Effector CD8-positive, alpha-beta T cell (primary cell): ENCODE measurements around the gene GIT2.
"Not testable (repeated sequence)": the region's sequence is repeated elsewhere in the genome, so short reads cannot be mapped to it uniquely, and the experiment has no call there.

Experiments
- DNase-seq: peaks from one replicate; lab custom pipeline; 2025; lab: John Stamatoyannopoulos, UW

Gene GIT2

GRCh38 chr12:109946913-109947312 lies 49.3 kb downstream of the GIT2 start:
- no peak for DNase-seq

DNA sequence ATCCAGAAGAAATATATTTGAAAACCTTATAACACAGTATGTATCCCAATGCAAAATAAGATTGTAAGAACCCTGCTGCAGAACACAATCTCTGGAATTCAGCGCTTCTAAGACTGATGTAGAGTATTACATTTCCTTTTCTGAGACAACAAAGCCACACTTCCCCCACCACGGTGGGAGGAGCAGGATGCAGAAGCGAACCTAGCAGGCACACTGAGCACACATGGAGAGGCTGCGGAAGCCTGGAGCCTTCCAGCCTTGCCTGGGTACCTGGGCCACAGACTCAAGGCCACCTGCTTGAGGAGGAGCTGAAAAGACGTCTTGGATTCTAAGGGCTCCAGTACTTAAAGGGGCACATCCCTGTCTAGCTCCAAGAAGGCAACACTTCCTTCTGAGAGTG lies 49.7 kb downstream of the GIT2 start:
- no peak for DNase-seq

- no peak for DNase-seq
These were observed 51.4 kb downstream of the GIT2 start for GRCh38 chr12:109944561-109945359.

GRCh38 chr12:109943811-109944210 lies 52.4 kb downstream of the GIT2 start:
- no peak for DNase-seq

DNA sequence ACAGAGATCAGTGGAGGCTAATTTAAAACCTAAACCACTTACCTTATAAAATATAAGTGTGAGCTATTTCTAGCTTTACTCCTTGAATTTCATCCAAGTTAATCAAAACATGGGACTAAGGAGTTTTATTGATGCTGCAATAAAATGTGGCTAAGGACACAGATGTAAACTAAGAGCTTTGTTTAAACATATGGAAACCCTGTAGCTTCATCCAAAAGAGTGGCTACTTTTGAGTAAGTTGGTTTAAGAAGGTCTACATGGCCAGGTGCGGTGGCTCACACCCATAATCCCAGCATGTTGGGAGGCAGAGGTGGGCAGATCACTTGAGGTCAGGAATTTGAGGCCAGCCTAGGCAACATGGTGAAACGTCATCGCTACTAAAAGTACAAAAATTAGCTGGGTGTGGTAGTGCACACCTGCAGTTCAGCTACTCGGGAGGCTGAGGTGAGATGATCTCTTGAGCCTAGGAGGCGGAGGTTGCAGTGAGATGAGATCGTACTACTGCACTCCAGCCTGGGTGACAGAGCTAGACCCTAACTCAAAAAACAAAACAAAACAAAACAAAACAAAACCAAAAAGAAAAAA lies 55.7 kb downstream of the GIT2 start:
- DNase-seq = no peak

GRCh38 chr12:109939504-109939903 lies 56.7 kb downstream of the GIT2 start:
- DNase-seq = no peak

- DNase-seq = no peak
These were observed 57.2 kb downstream of the GIT2 start for GRCh38 chr12:109938947-109939346.

GRCh38 chr12:109937371-109937770 lies 58.8 kb downstream of the GIT2 start:
- no peak for DNase-seq

- no peak for DNase-seq
These were observed 62.1 kb downstream of the GIT2 start for GRCh38 chr12:109934026-109934425.

DNA sequence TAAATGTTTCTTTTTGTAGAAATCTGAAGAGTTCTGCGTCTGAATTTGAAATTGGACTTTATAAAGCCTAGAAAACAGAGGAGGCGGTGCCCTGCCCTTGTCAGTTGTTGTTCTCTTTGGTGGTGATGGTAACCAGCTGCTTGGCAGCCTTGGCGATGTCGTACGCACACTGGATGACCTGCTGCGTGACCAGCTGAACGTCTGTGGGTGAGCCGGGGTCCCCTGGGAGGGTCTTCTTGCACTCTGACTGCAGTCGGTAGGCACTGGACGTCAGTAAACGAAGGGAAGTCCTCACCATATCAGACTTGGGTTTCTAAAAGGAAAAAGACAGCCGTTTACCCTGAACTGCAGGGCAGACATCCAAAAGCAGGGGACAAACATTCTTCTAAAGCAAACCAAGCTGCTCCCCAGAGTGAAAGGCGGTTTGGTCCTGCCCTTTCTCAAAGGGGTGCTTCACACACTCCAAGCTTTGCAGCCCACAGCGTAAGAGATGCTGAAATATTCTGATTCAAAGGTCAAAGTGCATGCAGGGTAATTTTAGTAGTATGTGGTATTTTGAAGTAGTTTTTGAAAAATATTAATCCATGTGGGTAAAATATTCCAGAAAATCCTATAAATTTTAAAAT lies 63.2 kb downstream of the GIT2 start:
- DNase-seq = no peak

GRCh38 chr12:109931143-109931542 lies 65.0 kb downstream of the GIT2 start:
- DNase-seq = no peak

GRCh38 chr12:109930028-109930800 lies 66.0 kb downstream of the GIT2 start:
- DNase-seq = no peak

- DNase-seq = not testable (repeated sequence)
These were observed 66.8 kb downstream of the GIT2 start for GRCh38 chr12:109929326-109929725.

GRCh38 chr12:109928058-109928656 lies 68.0 kb downstream of the GIT2 start:
- DNase-seq = no peak

DNA sequence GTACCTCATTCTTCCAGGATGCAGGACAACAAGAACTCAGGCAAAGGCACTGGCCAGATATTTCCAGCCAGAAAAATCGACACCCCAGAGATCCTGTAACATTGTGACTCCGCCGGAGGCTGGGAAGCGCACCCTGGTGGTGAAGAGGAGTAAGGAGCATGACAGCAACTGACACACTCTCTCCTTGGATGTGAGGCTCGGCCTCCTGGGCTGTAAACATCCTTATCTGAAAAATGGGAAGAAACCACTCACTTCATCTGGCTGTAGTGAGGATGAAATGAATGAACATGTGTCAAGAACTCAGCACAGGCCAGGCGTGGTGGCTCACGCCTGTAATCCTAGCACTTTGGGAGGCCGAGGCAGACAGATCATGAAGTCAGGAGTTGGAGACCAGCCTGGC lies 68.5 kb downstream of the GIT2 start:
- no peak for DNase-seq

DNA sequence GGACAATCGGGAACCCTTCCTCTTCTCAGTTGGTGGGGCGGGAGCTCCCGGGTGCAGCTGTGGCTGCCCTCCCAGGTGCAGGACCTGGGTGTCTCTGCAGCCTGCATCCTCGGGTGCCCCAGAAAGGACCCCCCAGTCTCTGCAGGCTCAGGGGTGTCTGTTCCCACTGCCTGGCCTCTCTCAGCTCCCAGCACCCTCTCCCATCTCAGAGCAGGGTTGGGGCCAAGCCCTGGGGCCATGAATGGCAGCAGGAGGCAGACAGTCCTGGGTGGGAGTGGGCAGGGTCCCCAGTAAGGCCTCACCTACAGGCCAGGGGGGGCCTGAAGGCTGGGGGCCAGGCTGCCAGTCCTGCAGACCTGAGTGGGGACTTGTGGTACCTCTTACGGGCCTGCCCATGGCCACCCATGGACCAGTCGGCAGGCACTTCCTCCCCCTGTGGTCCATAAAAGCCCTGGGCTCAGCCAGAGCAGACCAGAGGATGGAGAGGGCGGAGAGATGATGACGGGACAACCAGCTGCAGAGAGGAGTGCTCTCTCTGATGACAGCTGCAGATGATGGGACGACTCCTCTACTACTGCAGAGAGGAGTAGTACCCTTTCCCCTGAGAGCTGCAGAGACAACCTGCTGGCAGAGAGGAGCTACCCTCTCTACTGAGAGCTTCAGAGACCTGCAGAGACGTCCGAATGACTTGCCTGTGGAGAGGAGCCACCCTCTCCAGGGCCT lies 69.5 kb downstream of the GIT2 start:
- DNase-seq = no peak

DNA sequence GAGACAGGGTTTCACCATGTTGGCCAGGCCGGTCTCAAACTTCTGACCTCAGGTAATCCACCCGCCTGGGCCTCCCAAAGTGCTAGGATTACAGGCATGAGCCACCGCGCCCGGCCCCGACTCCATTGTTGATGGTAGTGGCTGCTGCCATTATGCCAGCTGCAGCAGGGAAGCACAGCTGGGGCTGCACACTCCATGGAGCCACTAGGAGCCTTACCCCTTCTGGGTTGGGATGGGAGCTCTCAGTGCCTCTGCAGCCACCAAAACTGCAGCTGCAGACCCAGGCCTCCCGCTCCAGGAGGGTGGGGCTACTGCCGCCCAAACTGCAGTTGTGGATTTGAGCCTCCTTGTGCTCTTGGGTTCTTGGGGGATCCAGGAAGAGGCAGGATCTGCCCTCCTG lies 70.2 kb downstream of the GIT2 start:
- DNase-seq = no peak

DNA sequence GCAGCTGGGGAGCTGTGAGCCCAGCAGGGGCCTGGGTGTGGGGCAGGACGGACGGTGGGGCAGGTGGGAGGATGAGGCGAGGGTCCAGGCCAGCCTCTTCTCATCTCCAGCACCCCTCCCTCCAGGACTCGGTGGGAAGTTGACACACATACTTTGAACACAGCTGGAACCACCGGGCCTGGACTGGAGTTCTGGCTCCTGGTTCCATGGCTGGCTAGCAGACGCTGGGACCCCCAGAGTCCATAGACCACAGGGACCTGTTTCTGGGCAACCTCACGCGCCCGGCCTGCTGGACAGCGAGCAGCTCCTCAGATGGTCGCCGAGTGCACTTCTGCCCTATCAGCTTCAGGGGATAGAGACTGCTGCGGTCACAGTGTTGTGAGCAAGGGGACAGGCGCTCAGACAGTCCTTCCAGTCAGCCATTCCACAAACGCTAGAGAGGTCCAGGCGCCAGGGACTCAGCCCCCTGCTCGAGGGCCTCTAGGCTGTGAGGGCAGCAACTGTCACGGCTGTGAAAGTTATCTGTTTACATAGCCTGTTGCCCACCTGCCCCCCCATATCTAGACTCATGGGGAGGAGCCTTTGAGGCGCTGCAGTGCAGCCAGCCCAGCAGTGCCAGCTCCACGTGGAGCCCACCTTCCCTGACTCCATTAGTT lies 70.9 kb downstream of the GIT2 start:
- DNase-seq = no peak

DNA sequence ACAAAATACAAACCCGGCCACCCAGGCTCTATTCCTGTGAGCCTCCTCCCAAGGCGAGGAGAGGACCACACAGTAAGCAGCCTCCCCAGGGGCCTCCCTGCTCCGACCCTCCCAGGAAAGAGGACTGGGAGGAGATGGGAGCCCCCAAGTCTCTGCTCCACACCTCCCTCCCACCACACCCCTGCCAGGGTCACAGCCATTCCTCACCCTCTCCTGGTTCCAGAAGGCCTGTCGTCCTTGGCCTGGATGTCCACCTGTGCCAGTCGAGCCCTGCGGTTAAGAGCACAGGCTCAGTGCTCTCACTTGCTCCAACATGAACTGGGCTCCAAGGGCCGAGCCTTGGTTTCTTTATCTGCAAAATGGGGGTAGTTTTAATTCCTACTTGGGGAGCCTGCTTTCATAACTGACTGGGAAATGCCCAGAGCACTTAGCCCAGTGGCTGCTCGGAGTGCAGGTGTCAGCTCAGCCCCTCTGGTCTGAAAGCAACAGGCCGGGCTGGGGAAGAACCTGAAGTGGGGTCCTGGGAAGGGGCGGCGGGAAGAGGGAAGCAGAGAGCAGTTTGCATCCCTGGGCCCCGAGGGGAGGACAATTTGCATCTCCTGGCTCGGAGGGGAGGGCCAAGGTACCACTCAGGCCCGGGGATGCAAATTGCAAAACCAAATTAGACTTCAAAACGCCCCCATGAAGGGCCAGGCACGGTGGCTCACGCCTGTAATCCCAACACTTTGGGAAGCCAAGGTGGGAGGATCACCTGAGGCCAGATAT lies 72.5 kb downstream of the GIT2 start:
- DNase-seq = no peak

DNA sequence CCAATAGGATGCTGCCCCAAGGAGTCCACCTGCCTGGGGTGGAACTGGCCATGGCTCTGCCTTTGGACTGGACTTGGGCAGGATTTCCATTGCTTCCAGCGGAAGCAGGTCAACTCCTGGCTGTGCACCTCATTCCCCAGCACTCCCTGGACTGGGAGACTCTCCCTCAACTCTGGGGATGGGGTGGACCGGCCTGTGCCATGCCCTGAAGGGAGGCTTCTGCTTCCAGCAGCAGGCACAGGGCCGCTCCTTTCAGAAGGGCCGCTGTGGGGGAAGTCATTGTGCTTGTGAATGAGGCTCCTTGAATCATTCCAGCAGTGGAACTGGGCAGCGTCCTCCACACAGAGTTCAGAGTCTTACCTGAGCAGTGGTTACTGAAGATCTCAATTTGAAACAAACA lies 73.1 kb downstream of the GIT2 start:
- no peak for DNase-seq
